A673 (cell line): ENCODE measurements around the gene ZDHHC17.

ENCODE experiments used
- CTCF ChIP-seq: fragments of 300-800, 200-600 bp; sonication (generic); conservative IDR thresholded peaks from 2 replicates; pipeline ENCODE4 v1.5.1; 2017; ENCODE audit warnings: low read depth, mild to moderate bottlenecking, antibody characterized with exemption, low read length, moderate library complexity, mixed read lengths
- EZH2 ChIP-seq: fragments of 200-600 bp; sonication (generic); IDR thresholded peaks from 2 replicates; pipeline ENCODE4 v1.6.1; 2017; ENCODE audit warnings: borderline replicate concordance, low read depth, mild to moderate bottlenecking, mixed read lengths, antibody characterized with exemption, low read length; ENCODE audit not compliant: poor library complexity, severe bottlenecking

GRCh38 chr12:76879710-76880518 is 116.0 kb downstream of the ZDHHC17 start:
- no peak for TF ChIP-seq EZH2
- no peak for TF ChIP-seq CTCF
